H54 (cell line): ENCODE measurements around the gene TNRC6A.

Source experiments
- DNase-seq: peaks from one replicate; pipeline ENCODE4 v3.0.0; 2011; ENCODE audit warnings: low spot score, mixed read lengths; ENCODE audit not compliant: insufficient read length
- FAIRE-seq: peaks from 3 replicates; lab custom pipeline; 2011; peaks lifted over from hg19 to GRCh38; lab: Jason Lieb, UNC
- POLR2A ChIP-seq: IDR thresholded peaks from 2 replicates; pipeline ENCODE4 v1.6.1; 2011; ENCODE audit warnings: low read depth, mild to moderate bottlenecking, low read length

The TNRC6A gene

GRCh38 chr16:24729243-24729950 lies at the start of gene TNRC6A:
TSS of gene TNRC6A (plus strand) at chr16:24729651. CDS start at chr16:24729842, 191 bp downstream.
- DNase-seq, result peak; percentile 84
- TF ChIP-seq POLR2A, result peak; percentile 44; the same call in 1 of the 2 replicates
- FAIRE-seq, result no peak

DNA sequence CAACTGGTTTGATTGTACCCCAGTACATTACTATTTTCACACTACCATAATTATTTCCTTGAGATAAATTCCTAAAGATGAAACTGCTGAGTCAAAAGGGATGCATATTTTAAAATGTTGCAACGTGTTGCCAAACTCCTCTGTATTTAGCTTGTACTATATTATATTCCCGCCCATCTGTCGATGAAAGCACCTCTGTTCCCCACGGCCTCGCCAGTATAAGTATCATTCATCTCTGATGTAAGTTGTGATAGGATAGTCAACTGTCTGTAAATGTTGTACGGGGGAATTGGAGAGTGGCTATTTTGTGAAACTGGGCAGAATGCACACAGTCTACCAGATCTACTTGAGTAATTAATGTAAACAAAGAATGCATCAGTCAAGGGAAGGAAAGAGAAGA lies 47.7 kb upstream of the TNRC6A start:
- FAIRE-seq (no peak), DNase-seq (no peak)
- TF ChIP-seq POLR2A, result no peak

DNA sequence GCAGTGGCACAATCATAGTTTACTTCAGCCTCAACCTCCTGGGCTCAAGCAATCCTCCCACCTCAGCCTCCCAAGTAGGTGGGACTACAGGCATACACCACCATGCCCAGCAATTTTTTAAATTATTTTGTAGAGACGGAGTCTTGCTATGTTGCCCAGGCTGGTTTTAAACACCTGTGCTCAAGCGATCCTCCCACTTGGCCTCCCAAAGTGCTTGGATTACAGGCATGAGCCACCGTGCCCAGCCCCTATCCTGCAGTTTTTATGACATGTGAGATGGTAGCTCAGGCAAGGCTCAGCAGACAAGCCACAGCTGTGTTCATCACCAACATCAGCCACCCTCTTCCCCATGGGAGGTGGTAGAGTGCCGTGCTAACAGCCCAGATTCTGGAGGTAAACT lies 46.2 kb upstream of the TNRC6A start:
- TF ChIP-seq POLR2A, result no peak
- FAIRE-seq (no peak), DNase-seq (no peak)

DNA sequence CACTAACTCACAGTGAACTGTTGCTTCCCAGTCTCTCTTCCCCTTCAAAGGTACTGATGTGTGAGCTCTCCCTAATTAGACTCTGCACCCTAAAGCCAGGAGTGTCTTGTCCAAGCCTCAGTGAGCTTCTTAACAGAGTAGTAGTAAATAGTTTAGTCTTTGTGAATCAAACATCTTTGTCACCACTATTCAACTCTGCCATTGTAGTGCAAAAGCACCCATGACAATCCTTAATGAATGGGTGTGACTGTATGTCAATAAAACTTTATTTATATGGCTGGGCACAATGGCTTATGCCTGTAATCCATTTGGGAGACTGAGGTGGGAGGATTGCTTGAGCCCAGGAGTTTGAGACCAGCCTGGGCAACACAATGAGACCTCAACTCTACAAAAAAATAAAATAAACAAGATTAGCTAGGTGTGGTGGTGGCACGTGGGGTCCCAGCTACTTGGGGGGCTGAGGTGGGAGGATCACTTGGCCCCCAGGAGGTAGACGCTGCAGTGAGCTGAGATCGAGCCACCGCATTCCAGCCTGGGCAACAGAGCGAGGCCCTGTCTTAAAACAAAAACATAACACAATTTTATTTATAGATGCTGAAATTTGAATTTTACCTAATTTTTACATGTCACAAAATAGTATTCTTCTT lies 45.5 kb upstream of the TNRC6A start:
- TF ChIP-seq POLR2A, result no peak
- DNase-seq, result no peak
- no peak for FAIRE-seq

- TF ChIP-seq POLR2A, result no peak
- DNase-seq, result peak; percentile 34
- no peak for FAIRE-seq
Observed at GRCh38 chr16:24685539-24686432, 43.7 kb upstream of the TNRC6A start.

GRCh38 chr16:24686678-24687077 lies 42.8 kb upstream of the TNRC6A start:
- no peak for DNase-seq
- no peak for FAIRE-seq
- TF ChIP-seq POLR2A, result no peak

DNA sequence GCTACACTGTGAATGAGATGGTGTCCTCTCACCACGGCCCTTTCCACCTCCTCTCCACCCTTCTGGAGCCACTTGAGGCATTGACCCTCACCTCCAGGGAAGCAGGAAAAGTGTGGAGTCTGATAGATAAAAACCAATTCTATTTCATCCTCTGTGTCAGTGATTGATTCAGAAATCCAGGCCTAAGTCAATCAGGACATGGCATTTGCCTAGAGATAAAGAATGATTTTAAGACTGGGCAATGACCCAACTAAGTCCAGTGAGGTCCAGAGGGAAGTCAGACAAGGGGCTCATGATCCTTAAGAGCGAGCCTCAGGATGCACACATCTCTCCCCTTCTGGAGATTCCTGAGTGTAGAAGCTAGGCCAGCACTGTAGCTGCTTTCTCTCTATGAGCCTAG lies 41.1 kb upstream of the TNRC6A start:
- FAIRE-seq (no peak), DNase-seq (no peak)
- TF ChIP-seq POLR2A, result no peak

DNA sequence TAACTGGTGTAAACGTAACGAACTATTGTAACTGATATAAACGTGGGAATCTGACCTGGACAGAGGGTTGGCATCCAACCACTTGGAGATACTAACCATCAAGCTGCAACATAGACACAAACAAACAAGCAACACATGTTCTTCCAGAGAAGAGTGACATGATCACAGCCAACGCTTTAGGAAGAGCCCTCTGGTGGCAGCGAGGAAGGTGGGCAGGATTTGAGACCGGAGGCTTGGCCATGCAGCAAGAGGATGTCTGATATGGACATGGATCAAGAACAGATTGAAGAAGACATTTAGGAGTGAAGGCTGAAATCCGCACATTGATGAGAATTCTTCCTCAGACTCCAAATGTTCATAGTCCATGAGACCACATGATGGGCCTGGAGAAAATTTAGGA lies 40.3 kb upstream of the TNRC6A start:
- FAIRE-seq (peak; percentile 53), DNase-seq (no peak)
- TF ChIP-seq POLR2A, result no peak

GRCh38 chr16:24692854-24693253 lies 36.6 kb upstream of the TNRC6A start:
- FAIRE-seq, result no peak
- TF ChIP-seq POLR2A, result no peak
- DNase-seq, result no peak

- FAIRE-seq (no peak), DNase-seq (no peak)
- no peak for TF ChIP-seq POLR2A
Observed at GRCh38 chr16:24694931-24695330, 34.5 kb upstream of the TNRC6A start.

- FAIRE-seq, result no peak
- no peak for DNase-seq
- no peak for TF ChIP-seq POLR2A
Observed at GRCh38 chr16:24696699-24697098, 32.8 kb upstream of the TNRC6A start.

- DNase-seq (no peak), FAIRE-seq (no peak)
- no peak for TF ChIP-seq POLR2A
Observed at GRCh38 chr16:24698308-24698707, 31.1 kb upstream of the TNRC6A start.

- no peak for FAIRE-seq
- TF ChIP-seq POLR2A, result no peak
- DNase-seq, result no peak
Observed at GRCh38 chr16:24699151-24699723, 30.2 kb upstream of the TNRC6A start.
